Tibial nerve (tissue), 4 donors: ENCODE measurements around the gene NUDT13. TPM values are rescaled to one million over a fixed set of nuclear protein-coding genes. Genes with fewer than 3 reads are reported as not detected.

Experiments used
- DNase-seq, 2 donors: peaks; one replicate each; pipeline ENCODE4 v3.0.0-alpha.2; 2019; ENCODE audit warnings: low spot score in 2 of 2
- H3K27ac ChIP-seq, 4 donors: fragments of 200-600 bp; sonication (generic) in 3 of 4; one replicate each; pipeline ENCODE4 v1.5.1; 2017 to 2019; ENCODE audit warnings: mild to moderate bottlenecking in 1 of 4
- H3K27me3 ChIP-seq, 2 donors: fragments of 200-600 bp; sonication (generic) in 1 of 2; one replicate each; pipeline versions ENCODE4 v1.5.1 to v1.6.0; 2017 to 2019
- H3K36me3 ChIP-seq, 3 donors: fragments of 200-600 bp; sonication (generic); one replicate each; pipeline ENCODE4 v1.5.1; 2018 to 2019
- H3K4me1 ChIP-seq, 4 donors: fragments of 200-600 bp; sonication (generic) in 3 of 4; one replicate each; pipeline ENCODE4 v1.5.1; 2017 to 2019
- H3K4me3 ChIP-seq, 4 donors: fragments of 200-600 bp; sonication (generic) in 3 of 4; one replicate each; pipeline ENCODE4 v1.5.1; 2017 to 2019; ENCODE audit warnings: mild to moderate bottlenecking in 1 of 4, moderate library complexity in 1 of 4
- H3K9me3 ChIP-seq, 4 donors: fragments of 200-600 bp; sonication (generic) in 3 of 4; one replicate each; pipeline ENCODE4 v1.5.1; 2017 to 2019
- EP300 ChIP-seq, 2 donors: sonication (generic); formaldehyde crosslinking; IDR thresholded peaks; one replicate each; pipeline ENCODE4 v1.6.1; 2017; ENCODE audit warnings: antibody characterized with exemption in 2 of 2, mild to moderate bottlenecking in 1 of 2
- POLR2A ChIP-seq, 2 donors: fragments of 450-650 bp; IDR thresholded peaks; one replicate each; pipeline ENCODE4 v1.6.1; 2017; ENCODE audit warnings: antibody characterized with exemption in 2 of 2, mild to moderate bottlenecking in 2 of 2, moderate library complexity in 2 of 2
- WGBS, 2 donors: methylation state at CpG; one replicate each; pipeline ENCODE4 v1.1.5; 2018; 5-methylcytosine and 5-hydroxymethylcytosine counted together
- total RNA-seq, 4 donors: library from RNA; depleted of rRNA; stranded (reverse); fragments of >200 nt; gene quantifications; one replicate each; pipeline ENCODE4 v1.1.0, GENCODE V29; 2016
- TF ChIP-seq, protein P1 (sequence below), 5 experiments: fragments of 200-600 bp in 3 of 5; fragments of 450-650 bp in 2 of 5; sonication (generic) in 3 of 5; IDR thresholded peaks; one replicate each; pipeline ENCODE4 v1.5.1; 2016 to 2019; ENCODE audit warnings: antibody characterized with exemption in 5 of 5, mild to moderate bottlenecking in 3 of 5, moderate library complexity in 2 of 5

The NUDT13 gene
- total RNA-seq, 4 donors from 2014 or later, result 1.2 to 10.5 (median 4.2) TPM

DNA sequence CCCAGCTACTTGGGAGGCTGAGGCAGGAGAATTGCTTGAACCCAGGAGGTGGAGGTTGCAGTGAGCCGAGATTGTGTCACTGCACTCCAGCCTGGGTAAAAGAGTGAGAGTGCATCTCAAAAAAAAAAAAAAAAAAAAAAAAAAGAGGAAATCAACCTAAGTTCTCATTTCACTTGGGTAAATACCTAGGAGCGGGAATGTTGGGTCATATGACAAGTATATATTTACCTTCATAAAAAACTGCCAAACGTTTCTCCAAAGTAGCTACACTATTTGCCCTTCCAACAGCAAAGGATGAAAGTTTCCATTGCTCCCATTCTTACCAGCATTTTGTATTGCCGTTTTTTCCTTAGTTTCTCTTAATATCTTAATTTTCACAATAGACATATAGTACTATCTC, 23.4 kb upstream of the NUDT13 start:
- no peak for DNase-seq
- 76 to 81% methylated on average over 4 of the region's 4 CpGs for WGBS, 2 donors
- H3K4me1 ChIP-seq, result peaks cover 0 to 38% (median 0%) of the 10 kb centered on the region in 4 donors
- H3K36me3 ChIP-seq, result peaks cover 0 to 4% (median 0%) of the 10 kb centered on the region in 3 donors
- no peak overlapping the region for H3K27ac ChIP-seq
- TF ChIP-seq, protein P1, sequence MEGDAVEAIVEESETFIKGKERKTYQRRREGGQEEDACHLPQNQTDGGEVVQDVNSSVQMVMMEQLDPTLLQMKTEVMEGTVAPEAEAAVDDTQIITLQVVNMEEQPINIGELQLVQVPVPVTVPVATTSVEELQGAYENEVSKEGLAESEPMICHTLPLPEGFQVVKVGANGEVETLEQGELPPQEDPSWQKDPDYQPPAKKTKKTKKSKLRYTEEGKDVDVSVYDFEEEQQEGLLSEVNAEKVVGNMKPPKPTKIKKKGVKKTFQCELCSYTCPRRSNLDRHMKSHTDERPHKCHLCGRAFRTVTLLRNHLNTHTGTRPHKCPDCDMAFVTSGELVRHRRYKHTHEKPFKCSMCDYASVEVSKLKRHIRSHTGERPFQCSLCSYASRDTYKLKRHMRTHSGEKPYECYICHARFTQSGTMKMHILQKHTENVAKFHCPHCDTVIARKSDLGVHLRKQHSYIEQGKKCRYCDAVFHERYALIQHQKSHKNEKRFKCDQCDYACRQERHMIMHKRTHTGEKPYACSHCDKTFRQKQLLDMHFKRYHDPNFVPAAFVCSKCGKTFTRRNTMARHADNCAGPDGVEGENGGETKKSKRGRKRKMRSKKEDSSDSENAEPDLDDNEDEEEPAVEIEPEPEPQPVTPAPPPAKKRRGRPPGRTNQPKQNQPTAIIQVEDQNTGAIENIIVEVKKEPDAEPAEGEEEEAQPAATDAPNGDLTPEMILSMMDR (IDR thresholded peaks at IDR 0.05), result no peak
- TF ChIP-seq EP300 (IDR thresholded peaks at IDR 0.05) (no peak), POLR2A (IDR thresholded peaks at IDR 0.05) (no peak)
- no peaks in the 10 kb centered on the region for H3K9me3 ChIP-seq
- no peaks in the 10 kb centered on the region for H3K27me3 ChIP-seq
- no peak overlapping the region for H3K4me3 ChIP-seq

DNA sequence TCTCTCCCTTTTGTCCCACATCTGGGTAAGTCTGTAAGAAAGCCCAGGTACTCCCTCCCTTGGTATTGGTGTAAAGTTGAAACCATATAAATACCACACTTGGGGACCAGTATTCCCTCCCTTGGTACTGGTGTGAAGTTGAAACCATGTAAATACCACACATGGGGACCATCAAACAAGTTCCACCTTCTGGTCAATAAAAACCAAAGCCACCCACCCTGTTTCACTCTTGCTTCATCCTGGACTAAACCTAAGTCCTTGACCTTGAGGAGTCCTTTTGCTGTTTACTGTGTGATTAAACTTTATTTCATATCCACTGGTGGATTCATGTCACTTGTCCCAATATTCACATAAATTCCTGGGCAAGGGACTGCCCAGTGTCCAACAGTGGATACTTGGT, 22.0 kb upstream of the NUDT13 start:
- H3K4me1 ChIP-seq, result peaks cover 0 to 26% (median 0%) of the 10 kb centered on the region in 4 donors
- TF ChIP-seq EP300 (IDR thresholded peaks at IDR 0.05) (no peak), POLR2A (IDR thresholded peaks at IDR 0.05) (no peak)
- TF ChIP-seq, protein P1 (IDR thresholded peaks at IDR 0.05), result no peak
- no peak overlapping the region for H3K4me3 ChIP-seq
- no peak overlapping the region for H3K27ac ChIP-seq
- no peaks in the 10 kb centered on the region for H3K9me3 ChIP-seq
- peaks cover 0 to 4% (median 0%) of the 10 kb centered on the region in 3 donors for H3K36me3 ChIP-seq
- no peaks in the 10 kb centered on the region for H3K27me3 ChIP-seq
- no peak for DNase-seq

DNA sequence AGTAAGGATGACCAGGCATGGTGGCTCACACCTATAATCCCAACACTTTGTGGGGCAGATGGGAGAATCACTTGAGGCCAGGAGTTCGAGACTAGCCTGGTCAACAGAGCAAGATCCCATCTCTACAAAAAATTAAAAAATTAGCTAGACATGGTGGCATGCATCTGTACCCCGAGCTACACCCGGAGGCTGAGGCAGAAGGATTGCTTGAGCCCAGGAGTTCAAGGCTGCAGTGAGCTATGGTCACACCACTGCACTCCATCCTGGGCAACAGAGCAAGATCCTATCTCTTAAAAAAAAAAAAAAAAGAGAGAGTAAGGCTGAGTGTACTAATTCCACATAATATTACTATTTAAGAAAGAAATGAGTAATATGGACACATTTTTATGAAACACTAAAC, 17.4 kb upstream of the NUDT13 start:
- Histone ChIP-seq H3K36me3 (peaks cover 0 to 4% (median 0%) of the 10 kb centered on the region in 3 donors), H3K4me3 (no peak overlapping the region), H3K9me3 (no peaks in the 10 kb centered on the region), H3K27me3 (no peaks in the 10 kb centered on the region), H3K4me1 (peaks cover 0 to 39% (median 8%) of the 10 kb centered on the region in 4 donors), H3K27ac (no peak overlapping the region)
- DNase-seq, result no peak
- WGBS, 2 donors, result 95 to 98% methylated on average over 3 of the region's 3 CpGs
- TF ChIP-seq POLR2A (IDR thresholded peaks at IDR 0.05), result no peak
- TF ChIP-seq, protein P1 (IDR thresholded peaks at IDR 0.05), result no peak
- TF ChIP-seq EP300 (IDR thresholded peaks at IDR 0.05), result no peak

DNA sequence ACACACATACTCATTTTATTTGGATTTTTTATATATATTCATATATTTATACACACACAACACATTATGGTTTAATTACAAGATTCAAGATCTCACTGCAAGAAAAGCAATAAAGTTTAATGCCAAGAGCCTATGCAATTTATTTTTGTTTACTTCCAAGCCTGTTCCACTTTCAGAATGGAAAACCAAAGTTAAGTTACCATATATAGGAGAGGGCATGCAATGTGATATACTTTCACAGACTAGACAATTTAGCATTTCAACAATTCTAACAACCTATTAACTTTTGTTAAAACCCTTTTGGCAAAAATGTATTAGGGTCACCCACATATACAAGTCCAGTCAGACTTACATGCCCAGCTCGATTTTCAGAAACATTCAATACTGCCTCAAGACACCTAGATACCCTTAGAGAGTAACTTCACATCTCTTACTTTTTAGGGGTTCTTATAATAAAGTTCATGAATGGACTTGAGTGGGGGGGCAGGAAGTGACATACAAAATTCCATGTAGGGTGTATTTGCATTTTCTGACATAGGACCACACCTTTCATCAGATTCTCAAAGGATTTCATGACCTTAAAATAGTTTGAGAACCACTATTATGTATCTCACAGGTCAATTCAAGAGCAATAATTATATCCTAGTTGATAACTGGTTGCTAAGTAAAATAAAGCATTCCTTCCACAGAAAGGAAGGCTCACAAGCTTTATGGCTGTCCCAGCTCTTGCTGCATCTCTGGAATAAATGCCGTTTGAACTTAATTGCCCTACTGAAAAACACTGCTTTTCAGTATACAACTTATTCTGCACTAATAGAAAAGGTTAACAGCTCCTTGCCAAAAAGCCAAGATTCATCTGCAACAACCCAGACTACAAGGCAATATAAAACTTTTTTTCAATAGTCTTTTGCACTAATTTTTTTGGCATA, 16.1 kb upstream of the NUDT13 start:
- DNase-seq, result no peak
- TF ChIP-seq, protein P1 (IDR thresholded peaks at IDR 0.05), result no peak
- TF ChIP-seq POLR2A (IDR thresholded peaks at IDR 0.05) (no peak), EP300 (IDR thresholded peaks at IDR 0.05) (no peak)
- Histone ChIP-seq H3K27ac (peak overlapping the region in 3 of 4 donors; percentile 97 to 99 (median 99)), H3K36me3 (peaks cover 0 to 4% (median 0%) of the 10 kb centered on the region in 3 donors), H3K4me1 (peaks cover 0 to 29% (median 8%) of the 10 kb centered on the region in 4 donors), H3K9me3 (no peaks in the 10 kb centered on the region), H3K4me3 (peak overlapping the region in 2 of 4 donors; percentile 75 to 96), H3K27me3 (no peaks in the 10 kb centered on the region)
- WGBS, 2 donors, result 26 to 32% methylated on average over 2 of the region's 2 CpGs

- 1 to 2% methylated on average over 5 of the region's 5 CpGs for WGBS, 2 donors
- H3K36me3 ChIP-seq, result peaks cover 0 to 3% (median 0%) of the 10 kb centered on the region in 3 donors
- TF ChIP-seq EP300 (IDR thresholded peaks at IDR 0.05) (no peak), POLR2A (IDR thresholded peaks at IDR 0.05) (no peak)
- TF ChIP-seq, protein P1 (IDR thresholded peaks at IDR 0.05), result no peak
- no peaks in the 10 kb centered on the region for H3K9me3 ChIP-seq
- no peaks in the 10 kb centered on the region for H3K27me3 ChIP-seq
- peak overlapping the region; percentile 68 to 96 (median 84) for H3K4me3 ChIP-seq
- peaks cover 0 to 24% (median 8%) of the 10 kb centered on the region in 4 donors for H3K4me1 ChIP-seq
- DNase-seq, result no peak
- H3K27ac ChIP-seq, result peak overlapping the region; percentile 88 to 99 (median 98)
Measured at GRCh38 chr10:73094986-73095480, 15.2 kb upstream of the NUDT13 start.
